Activated effector memory CD4-positive, alpha-beta T cell treated with Interleukin-2 at 50 U/mL for 16 hours (primary cell): ENCODE data around the gene SDR9C7.
"Not testable (repeated sequence)": the region's sequence is repeated elsewhere in the genome, so short reads cannot be mapped to it uniquely, and the experiment has no call there.

Experiments
- DNase-seq: peaks from one replicate; pipeline ENCODE4 v3.0.0-alpha.2; 2020

SDR9C7 gene

GRCh38 chr12:56951582-56952339, 17.6 kb upstream of the SDR9C7 start:
- DNase-seq, result no peak

GRCh38 chr12:56948881-56949280, 14.7 kb upstream of the SDR9C7 start:
- no peak for DNase-seq

GRCh38 chr12:56948457-56948777, 14.2 kb upstream of the SDR9C7 start:
- no peak for DNase-seq

- DNase-seq, result no peak
Observed at GRCh38 chr12:56947633-56948456, 13.6 kb upstream of the SDR9C7 start.

- no peak for DNase-seq
Observed at GRCh38 chr12:56943878-56944277, 9.7 kb upstream of the SDR9C7 start.

- not testable (repeated sequence) for DNase-seq
Observed at GRCh38 chr12:56943374-56943773, 9.2 kb upstream of the SDR9C7 start.

GRCh38 chr12:56941299-56942017, 7.2 kb upstream of the SDR9C7 start:
- DNase-seq, result no peak

- DNase-seq, result not testable (repeated sequence)
Observed at GRCh38 chr12:56940942-56941298, 6.7 kb upstream of the SDR9C7 start.

GRCh38 chr12:56935752-56936151, 1.5 kb upstream of the SDR9C7 start:
- no peak for DNase-seq

- no peak for DNase-seq
Observed at GRCh38 chr12:56935157-56935556, 949 bp upstream of the SDR9C7 start.

GRCh38 chr12:56932867-56933266, 1.3 kb downstream of the SDR9C7 start:
- no peak for DNase-seq

- DNase-seq, result no peak
Observed at GRCh38 chr12:56932146-56932545, 2.1 kb downstream of the SDR9C7 start.

GRCh38 chr12:56931474-56931978, 2.7 kb downstream of the SDR9C7 start:
- no peak for DNase-seq

GRCh38 chr12:56930241-56930640, 4.0 kb downstream of the SDR9C7 start:
- DNase-seq, result no peak

- no peak for DNase-seq
Observed at GRCh38 chr12:56929780-56930179, 4.4 kb downstream of the SDR9C7 start.

- DNase-seq, result no peak
Observed at GRCh38 chr12:56928262-56928661, 5.9 kb downstream of the SDR9C7 start.

- DNase-seq, result no peak
Observed at GRCh38 chr12:56927281-56927680, 6.9 kb downstream of the SDR9C7 start.

- DNase-seq, result no peak
Observed at GRCh38 chr12:56922031-56922430, 12.2 kb downstream of the SDR9C7 start.

GRCh38 chr12:56921346-56921745, 12.9 kb downstream of the SDR9C7 start:
- DNase-seq, result no peak

GRCh38 chr12:56918139-56918538, 16.1 kb downstream of the SDR9C7 start:
- DNase-seq, result not testable (repeated sequence)

- DNase-seq, result no peak
Observed at GRCh38 chr12:56916996-56917333, 17.2 kb downstream of the SDR9C7 start.

GRCh38 chr12:56916296-56916995, 17.8 kb downstream of the SDR9C7 start:
- no peak for DNase-seq

- DNase-seq, result no peak
Observed at GRCh38 chr12:56914724-56915123, 19.5 kb downstream of the SDR9C7 start.
